ENCODE measurements around the gene RFTN1.

Gene RFTN1

DNA sequence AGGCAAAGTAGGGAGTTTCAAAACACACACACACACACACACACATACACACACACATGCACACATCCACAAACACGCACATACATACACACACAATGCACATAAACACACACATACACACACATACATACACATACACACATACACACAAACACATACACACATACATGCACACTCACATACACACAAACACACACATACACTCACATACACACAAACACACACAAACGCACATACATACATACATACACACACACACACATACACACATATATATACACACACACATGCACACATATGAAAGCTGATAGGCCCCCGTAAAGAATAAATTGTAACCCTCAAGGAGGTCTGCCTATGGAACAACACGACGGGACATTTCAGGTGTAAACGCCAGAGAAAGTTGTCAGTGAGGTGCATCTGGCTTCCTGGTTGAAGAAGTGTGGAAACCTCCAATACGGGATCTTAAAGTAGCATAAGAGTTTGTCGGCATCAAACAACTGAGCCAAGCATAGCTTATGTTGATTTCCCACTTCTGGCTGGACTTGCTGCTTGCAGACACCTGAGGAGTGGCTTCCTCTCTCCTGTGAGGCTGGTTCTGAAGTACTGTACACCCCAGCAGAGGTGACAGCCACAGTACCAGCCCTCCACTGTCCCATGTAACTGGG is 5.8 kb downstream of the RFTN1 start:
- Mint-ChIP-seq H3K27me3 (no peaks in the 10 kb centered on the region), H3K27ac (no peak overlapping the region), H3K36me3 (ENCODE audit: low read depth) (peaks cover 38% of the 10 kb centered on the region), H3K9me3 (no peaks in the 10 kb centered on the region), H3K4me1 (ENCODE audit: low read depth) (peaks cover 82% of the 10 kb centered on the region), H3K4me3 (no peak overlapping the region)
- intact Hi-C loops (cut with micrococcal nuclease) = no loop called here

DNA sequence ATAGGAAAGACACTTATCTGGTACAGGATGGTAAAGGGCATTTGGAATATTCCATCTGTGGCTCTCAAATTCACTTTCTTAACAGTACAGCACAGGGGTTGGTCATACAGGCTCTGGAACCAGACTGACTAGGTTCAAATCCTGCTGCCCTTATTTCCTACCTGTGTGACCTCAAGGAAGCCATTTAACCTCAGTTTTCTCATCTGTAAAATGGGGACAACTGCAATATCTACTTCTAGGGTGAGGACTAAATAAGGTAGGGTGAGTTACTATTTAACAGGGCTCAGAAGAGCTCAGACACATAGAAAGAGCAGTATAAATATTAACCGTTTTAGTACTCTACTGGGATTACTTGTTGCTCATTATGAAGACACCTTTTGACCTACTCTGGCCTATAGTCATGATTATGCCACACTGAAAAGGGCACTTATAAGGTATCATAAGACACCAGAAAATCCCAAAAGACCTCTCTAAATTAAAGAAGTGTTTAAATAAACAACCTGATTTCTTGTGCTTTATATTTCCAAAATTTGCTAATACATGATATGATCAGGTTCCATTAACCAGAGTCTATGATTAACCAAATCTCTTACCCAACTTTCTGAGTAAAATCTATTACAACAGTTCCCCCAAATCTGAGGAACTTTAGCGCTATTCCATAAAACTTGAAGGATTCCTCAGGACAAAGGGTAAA is 6.5 kb downstream of the RFTN1 start:
- H3K27me3 Mint-ChIP-seq = no peaks in the 10 kb centered on the region
- H3K4me3 Mint-ChIP-seq = no peak overlapping the region
- H3K4me1 Mint-ChIP-seq (ENCODE audit: low read depth) = peaks cover 84% of the 10 kb centered on the region
- intact Hi-C loops (cut with micrococcal nuclease) = no loop called here
- no peaks in the 10 kb centered on the region for H3K9me3 Mint-ChIP-seq
- H3K27ac Mint-ChIP-seq = no peak overlapping the region
- peaks cover 39% of the 10 kb centered on the region for H3K36me3 Mint-ChIP-seq (ENCODE audit: low read depth)

DNA sequence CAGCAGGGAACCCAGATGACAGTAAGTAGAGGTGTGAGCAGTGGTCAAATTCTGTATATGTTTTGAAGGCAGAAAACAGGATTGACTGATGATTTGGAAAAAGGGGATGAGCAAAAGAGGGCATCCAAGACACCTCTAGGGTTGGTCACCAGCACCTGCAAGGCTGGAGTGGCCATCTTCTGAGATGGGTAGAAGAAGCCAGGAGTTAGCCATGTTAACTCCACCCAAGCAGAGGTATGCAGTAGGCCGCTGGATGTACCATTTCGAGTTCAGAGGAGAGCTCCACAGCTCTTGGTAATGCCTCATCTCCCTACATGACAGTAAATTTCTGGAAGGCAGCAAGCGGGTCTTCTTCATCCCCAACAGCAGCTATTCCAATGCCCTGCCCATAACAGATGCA is 7.0 kb downstream of the RFTN1 start:
- Mint-ChIP-seq H3K27ac (no peak overlapping the region), H3K9me3 (no peaks in the 10 kb centered on the region), H3K27me3 (no peaks in the 10 kb centered on the region), H3K36me3 (ENCODE audit: low read depth) (peaks cover 42% of the 10 kb centered on the region), H3K4me1 (ENCODE audit: low read depth) (peaks cover 80% of the 10 kb centered on the region), H3K4me3 (no peak overlapping the region)
- intact Hi-C loops (cut with micrococcal nuclease) = no loop called here

DNA sequence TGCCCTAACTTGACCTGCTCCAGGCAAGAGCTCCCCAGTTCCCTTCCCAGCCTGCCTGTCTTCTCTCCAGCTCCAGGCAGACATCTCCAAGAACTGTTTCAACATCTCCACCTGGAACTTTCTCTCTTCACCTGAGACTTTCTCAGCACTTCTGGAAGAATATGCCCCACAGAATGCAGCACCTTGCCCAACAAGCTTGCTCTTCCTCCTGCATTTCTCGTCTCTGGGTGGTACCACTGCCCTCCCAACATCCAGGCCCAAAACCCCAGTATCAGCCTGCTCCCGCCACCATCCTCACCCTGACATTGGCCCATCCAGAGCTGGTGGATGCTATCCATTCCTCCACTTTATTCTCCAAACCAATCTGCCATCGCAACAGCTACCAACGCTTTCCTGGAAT is 8.8 kb downstream of the RFTN1 start:
- H3K9me3 Mint-ChIP-seq = peaks cover 8% of the 10 kb centered on the region
- H3K36me3 Mint-ChIP-seq (ENCODE audit: low read depth) = peaks cover 50% of the 10 kb centered on the region
- peak overlapping the region; percentile 24 for H3K4me3 Mint-ChIP-seq
- intact Hi-C loops (cut with micrococcal nuclease) = no loop called here
- peak overlapping the region; percentile 69 for H3K27ac Mint-ChIP-seq
- peaks cover 62% of the 10 kb centered on the region for H3K4me1 Mint-ChIP-seq (ENCODE audit: low read depth)
- H3K27me3 Mint-ChIP-seq = no peaks in the 10 kb centered on the region

DNA sequence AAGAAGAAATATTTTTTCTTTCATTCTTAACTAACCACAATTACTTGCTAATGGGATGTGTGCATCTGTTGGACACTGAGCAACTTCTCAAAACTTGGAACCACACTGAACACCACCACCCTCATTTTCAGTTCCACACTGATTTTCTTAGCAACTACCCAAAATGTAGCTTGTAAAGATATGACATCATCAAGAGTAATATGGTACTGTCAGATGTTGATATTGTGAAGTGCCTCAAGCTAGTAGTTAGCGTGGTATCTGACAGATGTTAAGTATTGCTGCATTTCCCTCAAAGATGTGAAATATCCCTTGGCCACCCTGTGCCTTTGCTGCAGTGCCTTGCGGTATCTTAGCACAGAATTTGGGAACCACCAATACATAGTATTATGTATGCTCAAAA is 9.3 kb downstream of the RFTN1 start:
- peaks cover 60% of the 10 kb centered on the region for H3K4me1 Mint-ChIP-seq (ENCODE audit: low read depth)
- intact Hi-C loops (cut with micrococcal nuclease) = no loop called here
- H3K9me3 Mint-ChIP-seq = peaks cover 10% of the 10 kb centered on the region
- H3K27ac Mint-ChIP-seq = peak overlapping the region; percentile 69
- no peaks in the 10 kb centered on the region for H3K27me3 Mint-ChIP-seq
- peaks cover 53% of the 10 kb centered on the region for H3K36me3 Mint-ChIP-seq (ENCODE audit: low read depth)
- no peak overlapping the region for H3K4me3 Mint-ChIP-seq

DNA sequence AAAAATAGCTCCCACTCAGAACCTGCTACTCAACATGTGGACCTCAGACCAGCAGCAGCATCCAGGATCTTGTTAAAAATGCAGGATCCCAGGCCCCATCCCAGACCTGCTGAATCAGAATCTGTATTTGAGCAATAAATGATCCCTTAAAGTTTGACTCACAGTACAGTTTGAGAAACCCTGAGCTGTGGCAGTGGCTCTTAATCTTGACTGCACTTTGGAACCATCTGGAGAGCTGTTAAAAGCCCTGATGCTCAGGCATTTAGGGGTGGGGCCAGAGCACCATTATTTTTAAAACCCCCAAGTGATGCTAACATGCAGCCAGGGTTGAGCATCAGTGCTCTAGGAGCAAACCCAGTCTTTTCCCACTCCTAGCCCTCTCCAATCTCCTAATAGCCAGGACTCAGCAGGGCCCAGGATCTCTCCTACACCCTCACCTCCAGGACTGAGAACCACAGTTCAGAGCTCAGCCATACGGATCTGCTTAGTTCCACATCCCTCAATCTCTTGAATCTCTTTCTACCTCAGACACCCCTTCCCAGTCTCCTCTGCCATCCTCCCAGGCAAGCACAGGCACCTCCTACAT is 10.2 kb downstream of the RFTN1 start:
- Mint-ChIP-seq H3K4me1 (ENCODE audit: low read depth) (peaks cover 63% of the 10 kb centered on the region), H3K36me3 (ENCODE audit: low read depth) (peaks cover 59% of the 10 kb centered on the region), H3K4me3 (no peak overlapping the region), H3K27ac (peak overlapping the region; percentile 69), H3K9me3 (peaks cover 15% of the 10 kb centered on the region), H3K27me3 (no peaks in the 10 kb centered on the region)
- intact Hi-C loops (cut with micrococcal nuclease) = no loop called here

DNA sequence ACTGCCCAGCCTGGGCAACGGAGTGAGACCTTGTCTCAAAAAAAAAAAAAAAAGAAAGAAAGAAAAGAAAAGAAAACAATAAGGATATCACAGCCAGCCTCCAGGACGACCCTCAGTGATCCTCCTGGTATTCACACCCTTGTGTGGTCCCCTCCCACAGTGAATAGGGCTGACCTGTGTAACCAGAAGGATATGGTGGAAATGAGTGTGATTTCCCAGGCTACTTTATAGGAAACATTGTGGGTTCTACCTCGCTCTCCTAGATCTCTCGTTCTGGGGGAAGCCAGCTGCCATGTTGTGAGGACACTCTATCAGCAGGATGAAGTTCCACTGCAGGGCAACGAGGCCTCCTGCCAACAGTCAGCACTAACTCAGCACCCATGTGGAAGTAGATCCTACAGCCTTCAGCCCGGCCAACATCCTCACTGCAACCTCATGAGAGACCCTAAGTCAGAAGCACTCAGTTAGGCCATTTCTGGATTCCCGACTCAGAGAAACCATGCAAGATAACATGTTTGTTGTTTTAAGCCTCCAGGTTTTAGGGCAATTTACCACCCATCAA is 11.1 kb downstream of the RFTN1 start:
- peak overlapping the region; percentile 69 for H3K27ac Mint-ChIP-seq
- H3K4me3 Mint-ChIP-seq = no peak overlapping the region
- H3K27me3 Mint-ChIP-seq = no peaks in the 10 kb centered on the region
- peaks cover 63% of the 10 kb centered on the region for H3K4me1 Mint-ChIP-seq (ENCODE audit: low read depth)
- H3K9me3 Mint-ChIP-seq = peaks cover 15% of the 10 kb centered on the region
- intact Hi-C loops (cut with micrococcal nuclease) = no loop called here
- peaks cover 50% of the 10 kb centered on the region for H3K36me3 Mint-ChIP-seq (ENCODE audit: low read depth)

DNA sequence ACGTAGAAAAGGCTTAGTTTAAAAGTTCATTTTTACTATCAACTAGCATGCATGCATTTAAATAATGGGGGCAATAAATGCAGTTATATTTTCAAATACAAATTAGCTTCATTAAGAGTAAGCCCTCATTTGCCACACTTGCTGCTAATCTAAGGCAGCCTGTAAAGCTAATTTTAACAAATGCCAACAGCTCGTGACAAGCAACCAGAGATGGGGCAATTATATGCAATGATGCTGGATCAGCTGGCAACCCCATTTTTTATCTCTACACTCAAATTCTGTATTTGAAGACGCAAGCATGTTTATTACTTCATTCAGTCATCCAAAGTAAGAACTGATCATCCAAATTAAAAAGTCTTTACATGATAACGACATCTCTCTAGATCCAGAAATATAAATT is 12.1 kb downstream of the RFTN1 start:
- Mint-ChIP-seq H3K9me3 (peaks cover 15% of the 10 kb centered on the region), H3K4me1 (ENCODE audit: low read depth) (peaks cover 70% of the 10 kb centered on the region), H3K4me3 (no peak overlapping the region), H3K36me3 (ENCODE audit: low read depth) (peaks cover 48% of the 10 kb centered on the region), H3K27me3 (no peaks in the 10 kb centered on the region), H3K27ac (no peak overlapping the region)
- intact Hi-C loops (cut with micrococcal nuclease) = no loop called here

DNA sequence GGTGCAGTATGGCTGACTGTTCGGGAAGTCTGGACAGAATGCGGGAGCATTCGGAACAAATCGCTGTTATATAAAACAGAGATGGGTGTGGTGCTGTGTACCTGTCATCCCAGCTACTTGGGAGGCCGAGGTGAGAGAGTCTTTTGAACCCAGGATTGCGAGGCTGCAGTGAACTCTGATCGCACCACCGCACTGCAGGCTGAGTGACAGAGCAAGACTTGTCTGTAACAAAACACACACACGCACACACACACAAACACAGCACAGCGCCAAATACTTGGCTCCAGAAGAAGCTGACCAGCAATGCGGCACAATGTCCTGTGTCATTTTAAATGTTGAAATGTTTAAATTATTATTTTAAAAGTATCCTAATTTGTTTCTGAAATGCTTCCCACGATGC is 12.6 kb downstream of the RFTN1 start:
- H3K9me3 Mint-ChIP-seq = peaks cover 15% of the 10 kb centered on the region
- intact Hi-C loops (cut with micrococcal nuclease) = no loop called here

DNA sequence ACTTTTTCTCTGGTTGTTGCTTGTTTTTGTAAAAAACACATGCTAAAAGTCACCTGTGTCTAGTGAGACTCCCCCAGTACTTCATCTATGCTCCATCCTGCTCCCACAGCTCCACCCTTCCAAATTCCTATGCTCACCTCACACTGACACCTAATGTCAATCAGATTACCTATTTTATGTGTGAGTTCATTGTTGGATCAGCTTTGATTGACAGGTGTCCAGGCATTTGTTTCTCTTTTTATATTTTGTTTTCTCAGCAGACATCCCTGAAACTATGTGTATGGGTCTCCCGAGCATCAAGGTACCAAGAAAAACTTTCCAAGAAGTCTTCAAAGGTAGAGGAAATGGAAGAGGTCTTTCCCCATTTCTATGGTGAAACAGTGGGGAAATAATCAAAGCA is 13.4 kb downstream of the RFTN1 start:
- peaks cover 68% of the 10 kb centered on the region for H3K4me1 Mint-ChIP-seq (ENCODE audit: low read depth)
- no peaks in the 10 kb centered on the region for H3K27me3 Mint-ChIP-seq
- no peak overlapping the region for H3K27ac Mint-ChIP-seq
- no peak overlapping the region for H3K4me3 Mint-ChIP-seq
- intact Hi-C loops (cut with micrococcal nuclease) = no loop called here
- H3K36me3 Mint-ChIP-seq (ENCODE audit: low read depth) = peaks cover 37% of the 10 kb centered on the region
- H3K9me3 Mint-ChIP-seq = peaks cover 15% of the 10 kb centered on the region

More for the DNA sequence above, 12.6 kb downstream of the RFTN1 start:
- Mint-ChIP-seq H3K27me3 (no peaks in the 10 kb centered on the region), H3K27ac (no peak overlapping the region), H3K36me3 (ENCODE audit: low read depth) (peaks cover 46% of the 10 kb centered on the region), H3K4me1 (ENCODE audit: low read depth) (peaks cover 70% of the 10 kb centered on the region), H3K4me3 (no peak overlapping the region)

DNA sequence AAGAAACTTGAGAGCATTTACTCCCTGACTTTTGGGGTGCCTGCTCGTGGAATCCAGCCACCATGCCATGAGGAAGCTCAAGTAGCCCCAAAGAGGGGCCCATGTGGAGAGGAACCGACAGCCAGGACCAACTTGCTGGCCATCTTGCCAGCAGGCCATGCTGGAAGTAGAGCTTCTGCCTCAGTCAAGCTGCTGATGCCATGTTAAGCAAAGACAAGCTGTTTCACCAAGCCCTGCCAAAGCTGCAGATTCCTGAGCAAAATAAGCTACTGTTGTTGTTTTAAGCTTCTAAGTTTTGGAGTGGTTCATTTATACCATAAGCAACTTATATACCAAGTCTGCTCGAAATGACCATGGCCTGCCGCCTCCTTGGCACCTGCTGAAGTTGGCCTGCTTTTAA is 14.1 kb downstream of the RFTN1 start:
- peaks cover 33% of the 10 kb centered on the region for H3K36me3 Mint-ChIP-seq (ENCODE audit: low read depth)
- intact Hi-C loops (cut with micrococcal nuclease) = no loop called here
- H3K4me3 Mint-ChIP-seq = no peak overlapping the region
- H3K4me1 Mint-ChIP-seq (ENCODE audit: low read depth) = peaks cover 67% of the 10 kb centered on the region
- no peaks in the 10 kb centered on the region for H3K27me3 Mint-ChIP-seq
- no peak overlapping the region for H3K27ac Mint-ChIP-seq
- peaks cover 15% of the 10 kb centered on the region for H3K9me3 Mint-ChIP-seq

DNA sequence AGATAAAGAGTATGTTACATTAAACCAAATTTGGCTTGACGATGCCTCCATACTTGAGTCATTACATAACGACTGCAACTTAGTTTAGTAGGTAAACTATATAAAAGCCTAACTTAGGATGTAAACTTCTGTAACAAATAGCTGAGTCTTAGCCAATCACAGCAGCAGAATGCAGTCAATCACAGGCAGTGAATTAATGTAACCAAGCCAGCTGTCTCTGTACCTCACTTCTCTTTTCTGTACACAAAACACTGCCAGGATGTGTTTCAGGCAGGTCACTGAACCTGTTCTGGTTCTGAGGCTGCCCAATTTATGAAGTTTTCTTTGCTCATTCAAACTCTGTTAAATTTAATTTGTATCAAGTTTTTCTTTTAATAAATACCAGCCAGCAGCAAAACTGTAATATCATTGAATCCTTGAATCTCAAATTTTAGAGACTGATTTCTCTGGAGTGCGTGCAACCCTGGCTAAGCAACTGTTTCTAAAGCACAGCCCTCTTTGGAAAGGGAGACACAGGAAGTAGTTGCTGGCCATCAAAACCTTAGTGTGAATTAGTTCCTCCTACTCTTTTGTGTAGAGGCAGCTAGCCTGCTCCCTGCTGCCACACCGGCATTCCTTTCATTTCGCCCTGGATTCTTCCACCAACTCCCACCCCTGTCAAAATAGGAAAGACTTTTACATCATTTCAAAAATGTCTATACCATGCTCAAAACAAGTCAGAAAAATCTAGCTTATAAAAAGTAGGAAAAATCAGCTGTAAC is 15.2 kb downstream of the RFTN1 start:
- peaks cover 38% of the 10 kb centered on the region for H3K36me3 Mint-ChIP-seq (ENCODE audit: low read depth)
- peak overlapping the region; percentile 59 for H3K27ac Mint-ChIP-seq
- H3K4me1 Mint-ChIP-seq (ENCODE audit: low read depth) = peaks cover 58% of the 10 kb centered on the region
- H3K9me3 Mint-ChIP-seq = peaks cover 15% of the 10 kb centered on the region
- H3K27me3 Mint-ChIP-seq = no peaks in the 10 kb centered on the region
- H3K4me3 Mint-ChIP-seq = no peak overlapping the region
- intact Hi-C loops (cut with micrococcal nuclease) = no loop called here

DNA sequence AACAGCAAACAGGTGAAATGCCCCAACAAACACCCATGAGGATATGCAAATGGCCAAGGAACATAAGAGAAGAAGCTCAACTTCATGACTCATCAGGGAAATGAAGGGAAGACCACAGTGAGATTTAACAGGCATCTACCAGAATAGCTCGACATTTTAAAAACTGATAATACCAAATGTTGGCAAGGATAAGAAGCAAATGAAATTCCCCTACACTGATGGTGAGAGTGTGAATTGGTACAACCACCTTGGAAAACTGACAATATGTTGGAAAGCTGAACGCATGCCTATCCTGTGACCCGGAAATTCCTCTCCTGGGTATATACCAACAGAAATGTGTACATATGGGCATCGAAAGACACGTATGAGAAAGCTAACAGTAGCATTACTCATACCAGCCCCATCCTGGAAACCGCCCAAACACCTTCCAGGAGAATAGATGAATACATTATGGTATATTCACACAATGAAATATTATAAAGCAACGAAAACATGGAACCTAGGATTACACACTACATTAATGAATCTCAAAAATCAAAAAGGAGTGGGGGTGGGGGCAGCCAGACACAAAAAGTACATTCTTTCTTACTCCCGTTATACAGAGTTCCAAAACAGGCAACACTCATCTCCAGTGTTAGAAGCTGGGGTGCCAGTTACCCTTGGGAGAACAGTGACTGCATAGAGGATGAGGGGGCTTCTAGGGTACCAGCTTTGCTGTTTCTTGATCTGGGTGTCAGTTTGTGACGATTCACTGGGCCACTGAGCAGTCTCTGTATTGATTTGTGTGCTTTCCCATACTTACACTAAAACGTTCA is 16.9 kb downstream of the RFTN1 start:
- Mint-ChIP-seq H3K27me3 (no peaks in the 10 kb centered on the region), H3K27ac (no peak overlapping the region), H3K36me3 (ENCODE audit: low read depth) (peaks cover 46% of the 10 kb centered on the region), H3K4me3 (no peak overlapping the region), H3K4me1 (ENCODE audit: low read depth) (peaks cover 44% of the 10 kb centered on the region), H3K9me3 (peaks cover 15% of the 10 kb centered on the region)
- intact Hi-C loops (cut with micrococcal nuclease) = no loop called here

All from dendritic cell treated with granulocyte-macrophage colony-stimulating factor and Interleukin-4, amounts not matched to agents 40 ng/mL and 50 ng/mL, for 4 days (primary cell).